H1 (cell line): ENCODE results near the gene GMPR. TPM values are rescaled to one million over a fixed set of nuclear protein-coding genes. Genes with fewer than 3 reads are reported as not detected.

Experiments
- TAF1 ChIP-seq: IDR thresholded peaks from 2 replicates; pipeline ENCODE4 v1.6.1; 2011; ENCODE audit warnings: mild to moderate bottlenecking, low read depth, low read length
- polyA plus RNA-seq, 7 experiments: library from polyadenylated mRNA; depleted of rRNA in 3 of 7; stranded (reverse) in 5 of 7; unstranded in 2 of 7; fragments of >200 nt in 5 of 7; fragments of 200-250 nt in 2 of 7; gene quantifications; 1 replicate in 5 of 7; 2 replicates in 1 of 7; 4 replicates in 1 of 7; pipeline versions ENCODE4 v1.2.1 to v1.2.3, GENCODE V29; 2011 to 2013; ENCODE audit warnings: missing spikeins in 2 of 7, mixed read lengths in 2 of 7
- total RNA-seq: library from RNA; stranded (reverse); fragmentation: NEBNext Ultra II Directional; extraction: Animal tissue kit (Norgen Biotek cat#: 25700); gene quantifications from 2 replicates; pipeline ENCODE4 v1.2.1, GENCODE V29; 2021

The GMPR gene
- total and polyA plus RNA-seq, 2 of the 8 experiments (the other 6 are each of a cell fraction or from before 2014, with no cell fraction given), result 0.99 to 1.2 TPM

DNA sequence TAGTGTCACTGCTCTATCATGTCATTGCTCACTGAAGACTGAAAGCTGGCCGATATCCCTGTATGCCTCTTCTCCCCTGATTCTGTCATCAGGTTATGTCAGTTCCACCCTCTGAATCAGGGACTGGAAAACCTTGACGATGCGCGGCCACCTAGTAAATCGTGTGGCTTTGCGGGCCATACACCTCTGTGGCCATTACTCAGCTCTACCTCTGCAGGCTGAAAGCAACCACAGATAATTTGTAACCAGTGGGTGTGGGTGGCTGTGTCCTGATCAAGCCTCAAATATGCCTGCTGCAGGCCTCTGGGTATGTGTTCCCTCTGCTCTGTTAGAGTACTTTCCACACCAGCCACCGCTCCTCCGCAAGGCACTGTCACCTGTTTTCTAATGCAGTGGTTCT, 105.2 kb downstream of the GMPR start (continued):
- no peak for TF ChIP-seq TAF1
